ENCODE measurements around the gene UBE3B. TPM values are rescaled to one million over a fixed set of nuclear protein-coding genes. Genes with fewer than 3 reads are reported as not detected.

Gene UBE3B
- total RNA-seq, 4 donors from 2014 or later, result 52.2 to 72.5 (median 65.5) TPM

DNA sequence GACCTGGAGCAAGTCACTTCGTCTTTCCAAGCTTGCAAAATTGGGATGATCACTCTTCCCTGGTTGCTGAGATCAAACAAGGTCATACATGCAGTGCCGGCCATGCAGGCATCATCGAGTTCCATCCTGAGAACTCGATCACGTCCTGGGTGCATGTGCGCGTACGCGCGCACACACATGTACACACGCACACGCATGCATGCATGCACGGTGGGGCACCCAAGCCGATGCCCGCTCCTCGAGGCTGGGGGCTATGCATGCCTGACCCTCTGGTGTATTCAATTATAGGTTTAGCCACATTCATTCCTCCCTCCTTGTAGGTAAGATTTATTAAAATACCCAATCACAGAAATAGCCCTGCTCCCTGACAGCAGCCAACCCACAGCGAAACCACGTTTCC lies 69.9 kb downstream of the UBE3B start:
- no peaks in the 10 kb centered on the region for H3K9me3 ChIP-seq
- intact Hi-C loops (cut with DNase I), result no loop called here
- H3K4me3 ChIP-seq (replicated peaks in 1 of 3), result no peak overlapping the region
- 92 to 94% methylated on average over 18 of the region's 18 CpGs for WGBS, 2 donors
- H3K27me3 ChIP-seq, result no peaks in the 10 kb centered on the region
- DNase-seq, result no peak
- peaks cover 11 to 12% of the 10 kb centered on the region in 2 donors for H3K4me1 ChIP-seq
- H3K36me3 ChIP-seq, result no peaks in the 10 kb centered on the region
- no peak overlapping the region for H3K27ac ChIP-seq
- TF ChIP-seq, protein P1, sequence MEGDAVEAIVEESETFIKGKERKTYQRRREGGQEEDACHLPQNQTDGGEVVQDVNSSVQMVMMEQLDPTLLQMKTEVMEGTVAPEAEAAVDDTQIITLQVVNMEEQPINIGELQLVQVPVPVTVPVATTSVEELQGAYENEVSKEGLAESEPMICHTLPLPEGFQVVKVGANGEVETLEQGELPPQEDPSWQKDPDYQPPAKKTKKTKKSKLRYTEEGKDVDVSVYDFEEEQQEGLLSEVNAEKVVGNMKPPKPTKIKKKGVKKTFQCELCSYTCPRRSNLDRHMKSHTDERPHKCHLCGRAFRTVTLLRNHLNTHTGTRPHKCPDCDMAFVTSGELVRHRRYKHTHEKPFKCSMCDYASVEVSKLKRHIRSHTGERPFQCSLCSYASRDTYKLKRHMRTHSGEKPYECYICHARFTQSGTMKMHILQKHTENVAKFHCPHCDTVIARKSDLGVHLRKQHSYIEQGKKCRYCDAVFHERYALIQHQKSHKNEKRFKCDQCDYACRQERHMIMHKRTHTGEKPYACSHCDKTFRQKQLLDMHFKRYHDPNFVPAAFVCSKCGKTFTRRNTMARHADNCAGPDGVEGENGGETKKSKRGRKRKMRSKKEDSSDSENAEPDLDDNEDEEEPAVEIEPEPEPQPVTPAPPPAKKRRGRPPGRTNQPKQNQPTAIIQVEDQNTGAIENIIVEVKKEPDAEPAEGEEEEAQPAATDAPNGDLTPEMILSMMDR (IDR thresholded peaks at IDR 0.05), result no peak
- TF ChIP-seq POLR2A (IDR thresholded peaks at IDR 0.05), result no peak

DNA sequence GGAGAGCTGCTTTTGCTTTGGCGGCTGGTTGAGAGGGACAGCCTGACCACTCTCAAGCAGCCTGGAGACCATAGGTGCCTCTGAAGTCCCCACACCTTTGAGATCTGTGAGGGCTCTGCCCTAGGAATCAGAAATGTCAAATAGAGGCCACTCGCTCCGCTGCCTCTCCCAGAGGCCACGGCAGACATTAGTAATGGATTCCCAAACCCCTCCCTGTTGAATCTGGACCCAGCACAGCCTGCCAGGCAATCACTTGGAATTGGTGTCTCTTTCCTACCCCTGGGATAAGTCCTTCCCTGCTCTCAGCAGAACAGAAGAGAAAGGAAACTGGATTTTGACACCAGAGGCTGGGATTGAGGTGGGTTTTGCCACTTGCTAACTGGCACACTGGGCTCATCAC lies 70.8 kb downstream of the UBE3B start:
- intact Hi-C loops (cut with DNase I), result no loop called here
- H3K4me1 ChIP-seq, result peaks cover 11 to 12% of the 10 kb centered on the region in 2 donors
- WGBS, 2 donors, result 68 to 70% methylated on average over 4 of the region's 4 CpGs

DNA sequence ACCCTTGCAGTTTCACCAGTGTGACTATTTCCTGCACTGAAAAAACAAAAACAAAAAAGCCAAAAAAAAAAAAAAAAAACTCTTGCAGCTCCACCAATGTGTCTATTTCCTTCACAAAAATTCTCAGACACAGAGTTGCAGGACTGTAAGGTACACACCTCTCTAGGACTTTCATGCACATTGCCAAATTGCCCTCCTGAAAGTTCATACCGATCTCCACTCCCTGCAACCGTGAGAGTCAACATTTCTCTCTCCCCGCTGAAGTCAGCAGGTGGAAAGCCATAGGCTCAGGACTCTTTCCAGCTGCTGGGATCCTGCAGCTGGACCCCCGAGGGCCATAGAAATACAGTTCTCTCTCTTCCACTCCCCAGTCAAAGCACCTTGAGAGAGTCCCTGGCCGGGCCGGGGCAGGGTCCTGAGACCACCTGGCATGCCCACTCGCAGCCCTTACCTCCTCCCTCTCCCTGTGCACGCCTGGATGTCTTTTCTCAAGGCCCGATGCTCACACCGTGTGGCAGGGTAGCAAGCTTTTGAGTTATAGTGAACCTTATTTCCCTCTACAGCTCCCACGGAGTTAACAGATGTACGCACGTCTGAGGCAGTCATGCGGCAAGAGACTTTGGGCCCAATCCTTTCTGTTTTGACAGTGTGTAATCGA lies 72.3 kb downstream of the UBE3B start:
- DNase-seq, result peak in 1 of 2 donors; percentile 21
- intact Hi-C loops (cut with DNase I), result no loop called here
- no peaks in the 10 kb centered on the region for H3K9me3 ChIP-seq
- no peaks in the 10 kb centered on the region for H3K36me3 ChIP-seq
- WGBS, 2 donors, result 21 to 28% methylated on average over 15 of the region's 15 CpGs
- no peaks in the 10 kb centered on the region for H3K27me3 ChIP-seq
- H3K4me3 ChIP-seq (replicated peaks in 1 of 3), result no peak overlapping the region
- TF ChIP-seq POLR2A (IDR thresholded peaks at IDR 0.05), result no peak
- TF ChIP-seq, protein P1 (IDR thresholded peaks at IDR 0.05), result no peak
- no peak overlapping the region for H3K27ac ChIP-seq
- peaks cover 11 to 12% of the 10 kb centered on the region in 2 donors for H3K4me1 ChIP-seq

More for the DNA sequence above, 70.8 kb downstream of the UBE3B start:
- no peaks in the 10 kb centered on the region for H3K27me3 ChIP-seq
- no peak for DNase-seq
- no peak overlapping the region for H3K27ac ChIP-seq
- no peaks in the 10 kb centered on the region for H3K36me3 ChIP-seq
- no peak overlapping the region for H3K4me3 ChIP-seq (replicated peaks in 1 of 3)
- H3K9me3 ChIP-seq, result no peaks in the 10 kb centered on the region
- TF ChIP-seq, protein P1 (IDR thresholded peaks at IDR 0.05), result no peak
- no peak for TF ChIP-seq POLR2A (IDR thresholded peaks at IDR 0.05)

DNA sequence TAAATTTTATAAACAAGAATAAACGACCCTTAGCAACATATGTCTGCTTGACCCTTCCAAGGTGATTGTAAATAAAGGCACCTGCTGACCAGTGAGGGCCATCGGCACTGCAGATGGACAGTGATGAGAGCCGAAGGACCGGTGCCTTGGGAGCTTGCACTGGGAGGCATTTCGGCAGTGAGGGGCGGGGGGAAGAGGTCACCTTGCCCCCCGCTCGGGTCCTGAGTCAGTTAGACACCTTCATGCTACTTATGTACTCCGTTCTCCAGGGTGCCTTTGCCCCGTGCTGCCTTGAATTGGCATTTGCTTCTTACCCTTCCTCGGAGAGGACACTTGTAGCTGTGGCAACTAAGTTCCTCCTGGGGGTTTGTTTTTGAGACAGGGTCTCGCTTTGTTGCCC lies 72.8 kb downstream of the UBE3B start:
- TF ChIP-seq, protein P1 (IDR thresholded peaks at IDR 0.05), result no peak
- no peak for TF ChIP-seq POLR2A (IDR thresholded peaks at IDR 0.05)
- H3K27ac ChIP-seq, result no peak overlapping the region
- no peaks in the 10 kb centered on the region for H3K27me3 ChIP-seq
- 50 to 53% methylated on average over 9 to 12 of the region's 12 CpGs for WGBS, 2 donors
- intact Hi-C loops (cut with DNase I), result no loop called here
- H3K36me3 ChIP-seq, result no peaks in the 10 kb centered on the region
- peaks cover 9 to 11% of the 10 kb centered on the region in 2 donors for H3K4me1 ChIP-seq
- no peak for DNase-seq
- no peak overlapping the region for H3K4me3 ChIP-seq (replicated peaks in 1 of 3)
- no peaks in the 10 kb centered on the region for H3K9me3 ChIP-seq

DNA sequence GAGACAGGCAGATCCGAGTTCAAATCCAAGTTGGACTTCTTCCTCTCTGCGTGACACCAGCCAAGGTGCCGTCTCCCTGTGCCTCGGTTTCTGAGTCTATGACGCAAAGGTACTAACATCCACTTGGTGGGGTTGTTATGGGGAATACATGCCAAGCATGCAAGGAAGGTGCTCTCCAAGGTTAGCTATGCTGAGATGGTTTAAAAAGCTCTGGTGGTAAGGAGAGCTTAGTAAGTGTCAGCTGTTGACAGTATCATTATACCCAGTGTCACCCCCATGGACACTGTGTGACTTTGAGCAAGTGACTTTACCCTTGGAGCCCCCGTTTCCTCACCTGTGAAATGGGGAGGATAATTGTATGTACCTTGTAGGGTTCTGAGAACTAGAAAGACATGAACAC lies 73.7 kb downstream of the UBE3B start:
- H3K36me3 ChIP-seq, result no peaks in the 10 kb centered on the region
- H3K4me3 ChIP-seq (replicated peaks in 1 of 3), result no peak overlapping the region
- TF ChIP-seq, protein P1 (IDR thresholded peaks at IDR 0.05), result no peak
- no peak for TF ChIP-seq POLR2A (IDR thresholded peaks at IDR 0.05)
- H3K9me3 ChIP-seq, result no peaks in the 10 kb centered on the region
- no peaks in the 10 kb centered on the region for H3K27me3 ChIP-seq
- peaks cover 9 to 11% of the 10 kb centered on the region in 2 donors for H3K4me1 ChIP-seq
- intact Hi-C loops (cut with DNase I), result no loop called here
- no peak overlapping the region for H3K27ac ChIP-seq
- DNase-seq, result no peak
- WGBS, 2 donors, result 91 to 92% methylated on average over 6 of the region's 6 CpGs
